ENCODE data around the gene CXCL12. TPM values are rescaled to one million over a fixed set of nuclear protein-coding genes. Genes with fewer than 3 reads are reported as not detected.

The CXCL12 gene
- total RNA-seq, 1 experiment from 2014 or later: 0.82 TPM

- ATAC-seq: no peak
- H3K27ac ChIP-seq (ENCODE audit: low read length): no peak overlapping the region
- POLR2A ChIA-PET: no interaction called here
- H3K4me1 ChIP-seq (ENCODE audit: control insufficient read depth, insufficient read depth, low read length): no peaks in the 10 kb centered on the region
- intact Hi-C loops (cut with micrococcal nuclease; ENCODE audit: unreplicated experiment): no loop called here
- in situ Hi-C loops (cut with HindIII; ENCODE audit: low pct_unique_long_range_greater_than_20kb, low sequenced_read_pairs): no loop called here
- TF ChIP-seq CTCF (IDR thresholded peaks at IDR 0.05) (no peak), SIN3A (IDR thresholded peaks at IDR 0.05; ENCODE audit: borderline replicate concordance, insufficient read depth, low read depth, low read length) (no peak), TCF7L2 (IDR thresholded peaks at IDR 0.05; ENCODE audit: low read depth, low read length) (no peak), POLR2AphosphoS5 (IDR thresholded peaks at IDR 0.05; ENCODE audit: low read depth, low read length) (no peak), REST (IDR thresholded peaks at IDR 0.05; ENCODE audit: insufficient read depth in 1 of 2, low read depth in 2 of 2, low read length in 1 of 2) (no peak)
- CTCF ChIA-PET: no interaction called here
- H3K27me3 ChIP-seq (ENCODE audit: control insufficient read depth, insufficient read depth, low read length): no peaks in the 10 kb centered on the region; the same call in 1 of the 2 replicates
- H3K9me3 ChIP-seq (ENCODE audit: control insufficient read depth, insufficient read depth, low read depth, low read length): no peaks in the 10 kb centered on the region
- no peaks in the 10 kb centered on the region for H3K36me3 ChIP-seq (ENCODE audit: control insufficient read depth, insufficient read depth, low read length)
- DNase-seq (ENCODE audit: low read depth, low spot score): no peak
- H3K4me3 ChIP-seq (ENCODE audit: low read depth in 2 of 2, low read length in 2 of 2): no peak overlapping the region
- no TSS peak for BruUV-seq (replicated peaks)
Observed at GRCh38 chr10:44404741-44405437, 20.0 kb upstream of the CXCL12 start.

- no peaks in the 10 kb centered on the region for H3K36me3 ChIP-seq (ENCODE audit: control insufficient read depth, insufficient read depth, low read length)
- ChIA-PET POLR2A (no interaction called here), CTCF (no interaction called here)
- DNase-seq (ENCODE audit: low read depth, low spot score): no peak
- no peaks in the 10 kb centered on the region for H3K4me1 ChIP-seq (ENCODE audit: control insufficient read depth, insufficient read depth, low read length)
- in situ Hi-C loops (cut with HindIII; ENCODE audit: low pct_unique_long_range_greater_than_20kb, low sequenced_read_pairs) (no loop called here), intact Hi-C loops (cut with micrococcal nuclease; ENCODE audit: unreplicated experiment) (no loop called here)
- H3K27ac ChIP-seq (ENCODE audit: low read length): no peak overlapping the region
- H3K9me3 ChIP-seq (ENCODE audit: control insufficient read depth, insufficient read depth, low read depth, low read length): no peaks in the 10 kb centered on the region
- no TSS peak for BruUV-seq (replicated peaks)
- TF ChIP-seq TCF7L2 (IDR thresholded peaks at IDR 0.05; ENCODE audit: low read depth, low read length) (no peak), REST (IDR thresholded peaks at IDR 0.05; ENCODE audit: insufficient read depth in 1 of 2, low read depth in 2 of 2, low read length in 1 of 2) (no peak), SIN3A (IDR thresholded peaks at IDR 0.05; ENCODE audit: borderline replicate concordance, insufficient read depth, low read depth, low read length) (no peak), CTCF (IDR thresholded peaks at IDR 0.05) (no peak), POLR2AphosphoS5 (IDR thresholded peaks at IDR 0.05; ENCODE audit: low read depth, low read length) (no peak)
- ATAC-seq: no peak
- H3K27me3 ChIP-seq (ENCODE audit: control insufficient read depth, insufficient read depth, low read length): peaks cover 4% of the 10 kb centered on the region
- no peak overlapping the region for H3K4me3 ChIP-seq (ENCODE audit: low read depth in 2 of 2, low read length in 2 of 2)
Observed at GRCh38 chr10:44402465-44403195, 17.7 kb upstream of the CXCL12 start.
